ENCODE data around the gene CDK16.

GRCh38 chrX:47202877-47203276, 15.6 kb upstream of the CDK16 start:
- TF ChIP-seq CTCF (IDR thresholded peaks at IDR 0.05) = no peak
- TF ChIP-seq POLR2A (IDR thresholded peaks at IDR 0.05) = no peak
